Vagina (tissue), 2 donors: ENCODE data around the gene STBD1.

Experiments
- CTCF ChIP-seq, 3 experiments: fragments of 450-650 bp in 2 of 3; fragments of 200-600 bp in 1 of 3; sonication (generic) in 1 of 3; IDR thresholded peaks; one replicate each; pipeline ENCODE4 v1.5.1; 2017 to 2019; ENCODE audit warnings: antibody characterized with exemption in 3 of 3, mild to moderate bottlenecking in 2 of 3, moderate library complexity in 2 of 3
- POLR2A ChIP-seq, 2 donors: fragments of 450-650 bp; IDR thresholded peaks; one replicate each; pipeline ENCODE4 v1.6.1; 2017; ENCODE audit warnings: antibody characterized with exemption in 2 of 2, mild to moderate bottlenecking in 2 of 2, moderate library complexity in 2 of 2
- POLR2AphosphoS5 ChIP-seq, 2 donors: sonication (generic); formaldehyde crosslinking; IDR thresholded peaks; one replicate each; pipeline ENCODE4 v1.9.0; 2017; ENCODE audit warnings: antibody characterized with exemption in 2 of 2, mild to moderate bottlenecking in 2 of 2, low read depth in 1 of 2; ENCODE audit not compliant: insufficient read depth in 1 of 2

- no peak for TF ChIP-seq CTCF (IDR thresholded peaks at IDR 0.05)
- TF ChIP-seq POLR2A (IDR thresholded peaks at IDR 0.05), result no peak
- no peak for TF ChIP-seq POLR2AphosphoS5 (IDR thresholded peaks at IDR 0.05; ENCODE audit: insufficient read depth in 1 of 2, low read depth in 1 of 2)
Measured at GRCh38 chr4:76298227-76298626, 8.3 kb upstream of the STBD1 start.
